GM21717 (cell line): ENCODE results near the gene RMDN2.

Source experiments
- ATAC-seq: cut with Tn5 transposase; IDR thresholded peaks from one replicate; pipeline ENCODE4 v1.9.1; 2021; ENCODE audit warnings: mild to moderate bottlenecking, moderate library complexity; ENCODE audit not compliant: unreplicated experiment

Gene RMDN2

DNA sequence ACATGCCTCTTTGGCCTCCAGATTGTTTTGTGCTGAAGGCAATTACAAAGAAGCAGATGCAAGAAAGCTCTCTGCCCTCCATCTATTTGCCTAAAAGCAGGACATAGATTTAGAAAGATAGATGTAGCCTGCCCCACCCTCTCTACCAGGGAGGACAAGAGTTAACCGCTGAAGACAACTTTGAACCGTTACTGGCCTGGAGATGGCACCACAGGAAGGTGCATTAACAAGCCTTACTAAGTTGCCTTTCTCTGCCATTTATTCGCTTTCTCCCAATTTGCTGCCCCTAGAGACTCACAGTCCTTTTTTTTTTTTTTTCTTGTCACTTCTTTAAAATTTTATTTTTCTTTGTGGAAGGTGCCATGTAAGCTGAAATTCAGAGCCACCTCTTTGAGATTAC lies 28.8 kb upstream of the RMDN2 start:
- ATAC-seq, result no peak

DNA sequence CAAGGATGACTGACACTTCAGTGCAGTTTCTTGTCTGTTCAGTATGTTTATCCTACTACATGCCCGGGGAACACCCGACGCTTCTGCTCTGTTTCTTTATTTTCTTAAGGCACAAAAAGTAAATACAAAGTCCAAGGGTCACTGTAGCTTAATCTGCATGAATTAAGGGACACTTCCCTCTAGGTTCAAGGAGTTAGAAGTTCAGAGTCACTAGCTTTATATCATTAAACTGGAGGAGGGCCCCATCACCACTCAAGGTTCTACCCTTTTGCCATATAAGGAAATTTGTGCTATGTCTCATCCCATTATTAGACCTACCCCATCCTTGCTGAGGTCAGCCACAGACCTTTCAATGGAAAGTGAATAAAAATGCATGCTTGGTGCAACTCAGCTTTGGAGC lies 27.6 kb upstream of the RMDN2 start:
- no peak for ATAC-seq

DNA sequence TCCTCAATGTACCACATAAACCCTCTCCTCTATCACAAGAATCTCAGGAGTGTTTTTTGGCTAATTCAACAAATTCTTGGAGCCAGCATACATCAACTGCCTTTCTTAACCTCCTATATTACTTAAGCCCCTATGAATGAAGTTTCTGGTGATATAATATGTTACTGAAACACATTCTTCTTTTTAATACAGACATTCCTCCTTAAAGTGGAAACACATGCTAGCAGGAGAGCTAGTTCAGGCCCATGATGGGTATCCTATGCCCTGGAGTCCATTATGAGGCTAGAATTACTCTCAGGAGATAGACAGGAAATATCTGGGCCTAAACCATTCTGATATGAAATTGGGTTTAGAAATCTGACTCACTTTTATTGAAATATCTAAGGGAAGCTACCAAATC lies 26.6 kb upstream of the RMDN2 start:
- ATAC-seq, result no peak

DNA sequence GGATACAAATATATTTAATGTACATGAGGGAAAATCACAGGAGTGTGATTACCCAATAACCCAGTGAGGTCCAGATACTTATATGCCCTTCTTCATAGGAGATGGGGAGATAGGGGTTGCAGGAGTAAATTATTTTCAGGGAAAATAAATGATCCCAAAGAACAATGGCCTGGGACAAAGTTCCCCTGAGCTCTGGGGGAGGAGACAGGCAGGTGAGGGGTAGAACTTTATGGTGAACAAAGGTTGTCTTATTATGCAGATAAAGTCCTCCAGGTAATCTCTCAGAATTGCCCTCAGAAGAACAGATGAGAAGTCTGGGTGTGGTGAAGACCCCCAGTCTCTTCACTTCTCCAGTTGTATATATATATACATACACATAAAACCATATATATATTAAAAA lies 22.1 kb upstream of the RMDN2 start:
- ATAC-seq, result no peak

DNA sequence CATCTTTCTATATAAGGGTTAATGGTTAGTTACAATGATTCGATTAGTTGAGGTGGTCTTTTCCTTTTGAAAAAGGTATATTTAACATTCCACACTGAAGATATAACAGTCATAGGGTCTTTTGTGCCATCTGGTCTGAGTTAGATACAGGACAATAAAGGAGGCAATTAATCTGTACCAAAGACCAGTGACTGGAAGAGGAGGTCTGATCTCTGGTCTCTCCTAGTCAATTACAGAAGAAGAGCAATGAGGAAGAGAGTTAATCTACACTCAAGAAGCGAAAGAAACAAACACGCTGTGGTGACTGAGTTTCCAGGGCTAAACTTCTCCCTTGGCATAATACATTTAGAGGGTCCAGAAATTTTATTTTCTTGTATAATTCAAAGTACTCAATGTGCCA lies 20.7 kb upstream of the RMDN2 start:
- ATAC-seq, result no peak

DNA sequence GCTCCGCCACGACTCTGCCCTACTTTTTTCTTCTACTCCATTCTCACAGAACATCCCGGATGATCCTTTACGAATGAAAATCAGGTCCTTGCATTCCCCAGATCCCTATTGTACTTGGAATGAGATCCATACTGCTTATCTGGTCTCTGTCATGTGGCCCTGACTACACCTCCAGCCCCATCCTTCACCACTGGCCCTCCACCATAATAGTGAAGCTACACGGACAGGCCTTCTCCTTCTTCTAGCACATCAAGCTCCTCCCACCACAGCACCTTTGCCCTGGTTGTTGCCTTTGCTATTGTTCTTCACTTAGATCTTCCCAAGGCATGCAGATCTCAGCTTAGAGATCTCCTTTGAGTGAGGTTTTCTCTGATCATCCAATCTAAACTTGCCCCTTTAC lies 20.1 kb upstream of the RMDN2 start:
- ATAC-seq, result no peak

DNA sequence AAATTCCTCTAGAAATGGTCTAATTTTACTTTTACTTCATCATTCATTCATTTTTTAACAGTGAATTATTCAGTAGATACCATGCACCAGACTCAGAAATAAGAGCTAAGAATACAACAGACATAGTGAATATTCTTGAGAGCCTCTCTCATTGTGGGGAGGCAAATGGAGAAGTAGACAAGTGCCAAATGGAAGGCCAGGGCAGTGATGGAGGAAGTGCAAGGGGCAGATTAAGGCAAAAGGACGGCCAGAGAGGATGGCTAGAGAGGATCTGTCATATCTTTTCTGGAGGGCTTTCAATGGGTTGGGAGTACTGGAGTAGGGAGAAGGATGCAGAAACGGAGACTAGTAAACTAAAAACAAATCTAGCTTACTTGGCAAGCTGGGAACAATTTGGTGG lies 19.0 kb upstream of the RMDN2 start:
- ATAC-seq, result no peak

DNA sequence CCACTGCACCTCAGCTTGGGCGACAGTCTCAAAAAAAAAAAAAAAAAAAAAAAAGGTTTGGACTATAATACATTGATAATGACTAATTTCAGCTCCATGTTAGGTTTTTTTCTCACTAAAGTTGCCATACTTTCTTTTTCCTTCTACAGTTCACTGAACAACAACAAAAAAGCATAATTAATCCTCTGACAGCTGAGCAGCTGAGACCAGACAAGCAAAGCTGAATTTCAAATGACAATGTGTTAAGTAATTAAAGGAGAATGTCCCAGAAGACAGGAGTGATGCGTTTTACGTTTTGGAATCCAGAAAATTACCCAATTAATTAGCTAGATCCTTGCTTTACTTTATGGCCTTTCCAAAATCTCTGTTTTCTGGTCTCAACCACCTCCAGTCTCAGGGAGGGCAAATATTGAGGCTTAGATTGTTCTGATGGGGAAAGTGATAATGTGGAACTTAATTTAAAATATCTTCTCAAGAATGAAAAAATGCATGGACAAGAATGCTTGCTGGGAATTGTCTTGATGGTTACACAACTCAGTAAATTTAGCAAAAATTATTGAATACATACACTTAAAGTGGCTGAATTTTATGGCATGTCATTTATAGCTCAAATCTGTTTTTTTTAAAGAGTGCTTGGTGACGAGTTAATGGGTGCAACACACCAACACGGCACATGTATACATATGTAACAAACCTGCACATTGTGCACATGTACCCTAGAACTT lies 17.4 kb upstream of the RMDN2 start:
- ATAC-seq, result no peak

DNA sequence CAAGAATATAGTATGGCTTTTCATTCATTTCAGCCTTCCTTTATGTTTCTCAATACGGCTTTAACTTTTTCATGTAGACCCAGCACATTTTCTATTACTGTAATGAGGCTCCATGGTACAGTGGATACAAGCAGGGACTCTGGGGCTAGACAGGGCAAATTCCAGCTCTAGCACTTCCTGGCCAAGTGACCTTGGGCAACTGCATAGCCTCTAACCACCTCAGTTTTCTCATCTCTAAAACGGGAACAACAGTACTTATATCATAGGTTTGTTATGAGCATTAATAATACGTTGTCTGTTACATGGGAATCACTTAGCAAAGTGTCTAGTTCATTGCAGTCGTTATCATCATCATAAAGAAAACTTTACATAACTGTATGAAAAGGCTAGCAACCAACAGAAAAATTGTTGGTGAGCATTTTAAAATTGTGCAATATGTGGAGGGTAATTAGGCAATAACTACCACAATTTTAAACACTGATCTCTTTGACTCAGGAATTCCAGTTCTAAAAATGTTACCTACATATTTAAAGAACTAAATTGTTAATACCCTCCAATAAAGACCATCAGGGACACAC lies 13.7 kb upstream of the RMDN2 start:
- ATAC-seq, result no peak

DNA sequence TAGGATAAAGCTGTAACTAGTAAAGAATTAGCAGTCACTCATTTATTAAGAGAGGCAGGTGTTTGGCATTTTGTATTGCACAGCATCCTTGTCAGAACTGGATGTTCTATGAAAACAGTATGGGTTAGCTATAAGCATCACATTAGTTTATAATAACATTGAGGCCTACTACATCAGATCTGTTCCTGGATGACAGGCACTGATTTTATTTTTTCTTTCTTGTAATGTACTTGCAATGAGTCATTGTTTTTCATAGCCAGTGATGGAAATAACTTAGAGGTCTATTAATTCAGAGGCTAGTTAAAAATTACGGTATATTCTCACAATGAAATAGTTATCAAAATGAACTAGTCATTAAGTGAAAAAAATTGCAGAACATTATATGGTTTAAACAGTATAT lies 13.0 kb upstream of the RMDN2 start:
- no peak for ATAC-seq

DNA sequence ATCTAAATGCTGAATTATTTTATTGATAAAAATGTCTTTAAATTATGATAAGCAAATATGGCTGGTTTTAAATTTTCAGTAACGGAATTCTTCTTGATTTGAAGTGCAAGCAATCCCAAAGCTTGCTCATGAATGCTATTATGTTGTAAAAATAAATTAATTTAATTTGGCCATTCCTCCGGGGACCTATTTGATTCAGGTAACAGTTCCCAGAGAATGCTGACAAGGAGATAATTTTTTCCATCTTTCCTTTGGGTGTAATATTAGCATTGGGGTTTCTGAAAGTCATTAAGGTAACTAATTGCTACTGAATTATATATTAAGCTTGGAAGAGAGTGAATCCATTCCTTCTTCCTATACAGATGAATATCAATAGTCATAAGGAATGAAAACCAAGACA lies 12.5 kb upstream of the RMDN2 start:
- ATAC-seq, result no peak

DNA sequence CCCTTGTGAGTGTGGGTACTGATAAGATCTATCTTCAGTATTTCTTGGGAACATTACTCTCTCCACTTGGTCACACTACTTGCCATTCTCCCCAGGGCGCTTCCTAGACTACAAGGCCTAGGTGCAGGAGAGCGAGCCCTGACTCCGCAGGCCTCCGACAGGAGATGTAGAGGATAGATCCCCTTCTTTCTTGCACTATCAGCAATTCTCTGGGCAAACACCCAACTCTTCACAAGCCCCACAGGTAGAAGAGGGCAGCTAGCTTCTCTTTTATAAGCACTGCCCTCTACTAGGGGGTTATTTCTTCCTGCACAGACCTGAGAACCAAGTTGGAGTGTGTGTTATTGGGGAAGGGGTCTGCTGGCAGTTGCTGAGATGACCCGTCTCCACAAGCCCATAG lies 10.7 kb upstream of the RMDN2 start:
- ATAC-seq, result no peak

DNA sequence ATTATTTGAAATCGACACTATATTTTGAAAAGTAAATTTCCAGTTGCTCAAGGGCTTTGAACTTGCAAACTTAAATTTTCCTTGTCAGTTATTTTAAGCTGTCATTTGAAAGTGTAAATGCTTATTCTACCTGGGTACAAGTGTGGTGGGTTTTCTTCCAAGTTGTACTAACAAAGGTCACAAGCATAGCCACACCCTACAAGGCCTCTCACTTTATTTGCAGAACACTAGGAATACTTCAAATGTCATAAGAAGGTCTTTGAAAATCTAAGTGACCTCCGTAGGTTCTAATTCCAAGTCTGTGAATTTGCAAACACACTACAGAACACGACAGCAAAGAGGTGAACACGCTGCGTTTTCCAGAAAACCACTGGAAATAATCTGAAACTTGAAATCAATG lies 9.3 kb upstream of the RMDN2 start:
- ATAC-seq, result no peak

DNA sequence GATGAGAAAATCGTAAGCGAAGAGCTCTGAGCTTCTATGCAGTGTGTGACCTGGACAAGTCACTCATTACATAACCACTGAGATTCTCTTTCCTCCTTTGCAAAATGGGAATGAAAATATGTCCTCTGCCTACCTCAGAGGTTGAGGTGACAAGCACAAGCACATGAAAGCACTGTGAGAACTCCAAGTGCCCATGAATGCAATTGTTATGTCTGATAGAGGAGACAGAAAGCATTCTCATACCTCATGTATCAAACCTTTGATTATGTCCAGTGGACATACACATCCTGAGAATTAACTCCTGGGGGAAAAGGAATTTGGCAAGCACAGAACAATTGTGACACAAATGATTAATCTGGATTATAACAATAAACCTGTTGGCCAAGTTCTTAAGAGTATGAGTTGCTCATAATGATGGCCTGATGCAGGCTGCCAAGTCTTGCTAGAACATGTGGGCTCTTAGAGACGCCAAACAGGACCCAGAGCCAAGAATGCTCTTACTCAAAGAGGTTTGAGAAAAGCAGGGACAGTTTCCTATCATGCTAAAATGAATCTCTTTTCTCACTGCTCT lies 8.5 kb upstream of the RMDN2 start:
- no peak for ATAC-seq

DNA sequence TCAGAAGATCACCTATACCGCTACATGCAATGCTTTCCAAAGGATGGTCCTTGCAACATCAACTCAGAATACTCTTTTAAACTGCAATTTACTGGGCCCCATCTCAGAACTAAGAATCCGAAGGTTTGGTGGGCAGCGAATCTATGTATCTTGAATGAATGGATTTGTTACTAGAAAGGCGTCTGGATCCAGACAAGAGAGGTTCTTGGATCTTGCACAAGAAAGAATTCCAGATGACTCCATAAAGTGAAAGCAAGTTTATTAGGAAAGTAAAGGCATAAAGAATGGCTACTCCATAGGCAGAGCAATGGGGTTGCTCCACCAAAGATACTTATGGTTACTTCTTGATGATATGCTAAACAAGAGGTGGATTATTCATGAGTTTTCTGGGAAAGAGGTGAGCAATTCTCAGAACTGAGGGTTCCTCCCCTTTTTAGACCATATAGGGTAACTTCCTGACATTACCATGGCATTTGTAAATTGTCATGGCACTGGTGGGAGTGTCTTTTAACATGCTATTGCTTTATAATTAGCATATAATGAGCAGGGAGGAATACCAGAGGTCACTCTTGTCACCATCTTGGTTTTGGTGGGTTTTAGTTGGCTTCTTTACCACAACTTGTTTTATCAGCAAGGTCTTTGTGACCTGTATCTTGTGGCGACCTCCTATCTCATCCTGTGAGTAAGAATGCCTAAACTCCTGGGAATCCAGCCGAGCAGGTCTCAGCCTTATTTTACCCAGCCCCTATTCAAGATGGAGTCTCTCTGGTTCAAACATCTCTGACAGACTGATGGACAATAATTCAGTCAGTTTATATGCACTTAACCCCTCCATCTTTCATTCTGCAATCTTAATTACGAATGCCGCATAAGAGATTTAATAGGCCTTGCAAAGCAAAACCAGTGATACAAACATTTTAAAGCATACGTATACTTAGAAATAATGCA lies 7.5 kb upstream of the RMDN2 start:
- no peak for ATAC-seq

DNA sequence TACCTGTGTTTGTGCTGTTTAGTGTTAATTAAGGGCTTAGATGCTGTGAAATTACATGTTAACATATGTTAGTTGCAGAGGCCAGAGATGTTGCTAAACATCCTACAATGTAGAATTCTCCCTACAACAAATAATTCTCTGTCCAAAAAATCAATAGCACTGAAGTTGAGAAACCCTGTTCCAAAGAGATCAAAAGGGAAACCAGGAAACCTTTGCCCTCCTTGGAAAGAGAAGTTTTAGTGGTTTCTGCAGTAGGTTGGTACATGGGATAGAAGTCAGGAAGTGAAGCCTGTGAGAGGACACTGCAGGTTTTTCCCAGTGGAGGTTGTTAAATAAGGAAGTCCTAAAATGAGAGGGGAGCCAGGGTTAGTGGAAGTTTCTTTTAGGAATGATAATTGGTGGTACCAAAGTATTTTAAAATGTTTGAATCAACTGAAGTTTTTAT lies 6.3 kb upstream of the RMDN2 start:
- ATAC-seq, result no peak

DNA sequence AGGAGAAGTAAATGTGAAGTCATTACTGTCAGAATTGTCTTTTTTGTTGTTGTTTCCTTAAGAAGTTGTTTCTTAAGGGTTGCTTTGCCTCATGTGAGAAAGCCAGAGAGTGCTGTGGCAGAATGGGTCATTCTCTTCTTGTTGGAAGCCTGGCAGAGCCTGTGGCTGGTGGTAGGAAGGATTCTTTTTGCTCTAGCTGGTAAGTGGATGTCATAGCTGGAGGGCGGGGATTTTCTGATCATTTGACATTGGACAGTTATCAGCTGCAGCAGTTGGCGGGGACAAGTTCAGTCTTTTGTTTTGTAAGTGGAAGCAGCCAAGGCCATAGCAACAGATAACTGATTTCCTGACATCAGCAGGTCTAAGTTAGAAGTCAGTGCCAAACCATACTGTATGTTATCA lies 5.5 kb upstream of the RMDN2 start:
- ATAC-seq, result no peak

DNA sequence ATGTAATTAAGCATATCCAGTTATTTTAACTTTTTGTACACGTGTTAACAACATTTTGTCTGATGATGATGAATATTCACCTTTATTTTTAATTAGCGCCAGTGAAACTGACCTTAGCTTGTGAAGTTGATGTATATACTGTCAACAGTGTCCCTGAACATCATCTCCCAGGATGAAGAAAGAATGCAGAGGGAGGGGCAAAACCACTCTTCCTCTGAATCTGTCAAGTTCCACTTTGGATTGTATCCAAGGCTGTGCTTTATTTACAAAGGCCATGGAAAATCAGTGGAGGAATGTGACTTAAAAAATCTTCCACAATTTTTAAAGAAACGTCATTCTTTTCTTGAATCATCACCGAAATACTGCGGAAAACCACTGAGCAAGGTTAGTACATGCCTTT lies 4.5 kb upstream of the RMDN2 start:
- no peak for ATAC-seq

DNA sequence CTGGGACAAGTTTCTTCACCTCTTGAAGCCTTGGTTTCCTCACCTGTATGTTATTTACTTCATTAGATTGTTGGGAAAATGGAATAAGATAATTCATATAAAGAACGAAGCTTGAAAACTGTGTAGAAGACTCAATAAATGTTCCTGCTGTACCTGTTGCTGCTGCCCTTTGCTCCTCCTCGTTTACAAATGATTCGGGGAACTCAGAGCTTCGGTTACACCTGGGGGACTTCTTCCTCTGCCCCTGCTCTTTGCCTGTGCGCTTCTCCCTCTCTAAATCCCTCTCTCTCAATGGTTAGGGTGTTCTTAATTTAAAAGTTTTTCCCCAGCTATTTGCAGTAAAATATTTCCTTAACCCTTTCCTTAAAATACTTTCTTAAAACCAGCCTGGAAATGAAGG lies 3.3 kb upstream of the RMDN2 start:
- no peak for ATAC-seq

DNA sequence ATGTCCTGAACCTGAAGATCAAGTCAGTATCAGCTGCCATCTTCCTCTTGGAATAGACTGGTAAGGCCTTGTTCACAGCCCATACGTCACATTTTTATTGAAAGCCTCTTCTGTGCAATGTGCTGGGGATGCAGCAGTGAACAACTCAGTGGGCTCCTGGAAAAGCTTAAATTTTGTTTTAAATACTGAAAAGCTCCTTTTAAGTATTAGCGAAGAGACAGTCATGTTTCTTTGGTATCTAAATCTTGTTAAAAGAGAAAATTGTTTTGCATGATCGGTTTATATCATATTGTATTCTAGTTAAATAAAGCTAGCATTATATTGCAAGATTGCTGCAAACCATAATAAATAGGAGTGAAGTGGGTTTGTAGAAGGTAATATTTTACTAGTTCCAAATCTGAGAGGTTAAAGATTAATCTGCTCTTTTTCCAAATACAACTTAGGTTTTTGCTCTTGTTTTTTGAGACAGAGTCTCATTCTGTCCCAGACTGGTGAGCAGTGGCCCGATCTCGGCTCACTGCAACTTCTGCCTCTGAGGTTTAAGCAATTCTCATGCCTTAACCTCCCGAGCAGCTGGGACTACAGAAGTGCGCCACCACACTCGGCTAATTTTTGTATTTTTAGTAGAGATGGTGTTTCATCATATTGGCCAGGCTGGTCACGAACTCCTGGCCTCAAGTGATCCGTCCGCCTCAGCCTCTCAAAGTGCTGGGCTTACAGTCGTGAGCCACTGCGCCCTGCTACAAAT lies 1.6 kb upstream of the RMDN2 start:
- ATAC-seq, result no peak

DNA sequence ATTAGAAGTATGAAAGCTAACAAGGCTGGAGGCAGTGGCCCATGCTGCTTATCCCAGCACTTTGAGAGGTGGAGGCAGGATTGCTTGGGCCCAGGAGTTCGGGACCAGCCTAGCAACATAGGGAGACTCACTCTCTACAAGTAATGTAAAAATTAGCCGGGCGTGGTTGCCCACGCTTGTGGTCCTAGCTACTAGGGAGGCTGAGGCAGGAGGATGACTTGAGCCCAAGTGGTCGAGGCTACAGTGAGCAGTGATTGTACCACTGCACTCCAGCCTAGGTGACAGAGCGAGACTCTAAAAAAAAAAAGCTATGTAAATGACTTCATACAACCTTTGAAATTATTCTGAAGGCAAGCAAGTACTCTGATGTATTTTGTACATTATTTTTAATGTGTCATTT lies 1.5 kb downstream of the RMDN2 start:
- ATAC-seq, result no peak
